ENCODE measurements around the gene ENOX2. TPM values are rescaled to one million over a fixed set of nuclear protein-coding genes. Genes with fewer than 3 reads are reported as not detected.

ENOX2 gene
- total and polyA plus RNA-seq, 12 donors: 3.4 to 31.7 (median 18.9) TPM

GRCh38 chrX:130851569-130851968 is 51.4 kb downstream of the ENOX2 start:
- 64 to 97% (median 87%) methylated on average over 3 of the region's 3 CpGs for WGBS, 4 donors
- Histone ChIP-seq H3K27ac (no peak overlapping the region), H3K27me3 (no peaks in the 10 kb centered on the region), H3K36me3 (replicated peaks in 1 of 2) (no peaks in the 10 kb centered on the region), H3K9me3 (replicated peaks in 1 of 3) (no peaks in the 10 kb centered on the region), H3K4me1 (replicated peaks in 1 of 2) (peaks cover 0 to 3% of the 10 kb centered on the region in 2 donors), H3K4me3 (no peak overlapping the region)
- TF ChIP-seq POLR2A (IDR thresholded peaks at IDR 0.05) (no peak), CTCF (IDR thresholded peaks at IDR 0.05) (no peak)
- no peak for DNase-seq
- intact Hi-C loops (cut with DNase I): no loop called here

GRCh38 chrX:130848763-130849162 is 54.2 kb downstream of the ENOX2 start:
- intact Hi-C loops (cut with DNase I): no loop called here
- Histone ChIP-seq H3K4me1 (replicated peaks in 1 of 2) (peaks cover 0 to 3% of the 10 kb centered on the region in 2 donors), H3K36me3 (replicated peaks in 1 of 2) (no peaks in the 10 kb centered on the region), H3K4me3 (no peak overlapping the region), H3K27ac (no peak overlapping the region), H3K9me3 (replicated peaks in 1 of 3) (no peaks in the 10 kb centered on the region), H3K27me3 (no peaks in the 10 kb centered on the region)
- 60 to 83% (median 71%) methylated on average over 2 of the region's 2 CpGs for WGBS, 4 donors
- TF ChIP-seq POLR2A (IDR thresholded peaks at IDR 0.05) (no peak), CTCF (IDR thresholded peaks at IDR 0.05) (no peak)
- no peak for DNase-seq

DNA sequence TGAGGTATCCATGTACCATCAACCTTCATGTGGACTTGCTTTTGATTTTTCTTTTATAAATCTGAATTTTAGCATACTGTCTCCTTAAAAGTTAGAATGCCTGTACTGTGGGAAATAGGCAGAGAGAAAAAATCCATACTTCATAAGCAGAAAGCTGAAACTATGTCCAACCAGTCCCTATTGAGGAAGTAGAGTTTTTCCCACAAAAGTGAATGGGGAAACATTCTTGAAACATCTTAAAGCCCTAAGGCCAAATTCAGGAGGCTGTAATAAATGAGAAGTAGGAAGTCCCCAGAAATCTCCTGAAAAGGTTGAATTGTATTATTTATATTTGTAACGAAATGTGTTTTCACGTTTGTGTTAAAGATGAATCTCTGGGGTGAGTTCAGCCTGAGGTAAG is 56.3 kb downstream of the ENOX2 start:
- Histone ChIP-seq H3K27me3 (no peaks in the 10 kb centered on the region), H3K4me1 (replicated peaks in 1 of 2) (peaks cover 0 to 3% of the 10 kb centered on the region in 2 donors), H3K9me3 (replicated peaks in 1 of 3) (no peaks in the 10 kb centered on the region), H3K36me3 (replicated peaks in 1 of 2) (no peaks in the 10 kb centered on the region), H3K27ac (no peak overlapping the region), H3K4me3 (no peak overlapping the region)
- no peak for DNase-seq
- WGBS, 4 donors: 68 to 78% (median 77%) methylated on average over 2 of the region's 2 CpGs
- TF ChIP-seq CTCF (IDR thresholded peaks at IDR 0.05) (no peak), POLR2A (IDR thresholded peaks at IDR 0.05) (no peak)
- intact Hi-C loops (cut with DNase I): no loop called here

- DNase-seq: no peak
- intact Hi-C loops (cut with DNase I): no loop called here
- 75 to 91% (median 82%) methylated on average over 3 of the region's 3 CpGs for WGBS, 4 donors
- Histone ChIP-seq H3K4me3 (no peak overlapping the region), H3K27ac (no peak overlapping the region), H3K36me3 (replicated peaks in 1 of 2) (no peaks in the 10 kb centered on the region), H3K9me3 (replicated peaks in 1 of 3) (no peaks in the 10 kb centered on the region), H3K27me3 (no peaks in the 10 kb centered on the region), H3K4me1 (replicated peaks in 1 of 2) (peaks cover 0 to under 1% of the 10 kb centered on the region in 2 donors)
- TF ChIP-seq CTCF (IDR thresholded peaks at IDR 0.05): no peak
- TF ChIP-seq POLR2A (IDR thresholded peaks at IDR 0.05): no peak
These were observed 61.2 kb downstream of the ENOX2 start for GRCh38 chrX:130841776-130842175.

Measured in adrenal gland (tissue), 12 donors.